Testis (tissue), 2 donors: Measurements from ENCODE around the gene PARVB.

Experiments used
- CTCF ChIP-seq, 3 experiments: fragments of 450-650 bp in 2 of 3; fragments of 200-600 bp in 1 of 3; sonication (generic) in 1 of 3; IDR thresholded peaks; one replicate each; pipeline ENCODE4 v1.5.1; 2016 to 2019; ENCODE audit warnings: antibody characterized with exemption in 3 of 3, mild to moderate bottlenecking in 2 of 3, moderate library complexity in 1 of 3
- POLR2A ChIP-seq: fragments of 450-650 bp; IDR thresholded peaks from one replicate; pipeline ENCODE4 v1.6.1; 2017; ENCODE audit warnings: antibody characterized with exemption, mild to moderate bottlenecking, moderate library complexity

GRCh38 chr22:44209343-44209742, 185.2 kb downstream of the PARVB start:
- TF ChIP-seq POLR2A = no peak
- no peak for TF ChIP-seq CTCF (IDR thresholded peaks at IDR 0.05)
